ENCODE data around the gene ANKRD52. TPM values are rescaled to one million over a fixed set of nuclear protein-coding genes. Genes with fewer than 3 reads are reported as not detected.
A peak's percentile ranks its signal among the peaks of the same experiment; 100 is the strongest.

ANKRD52 gene
- total and polyA plus RNA-seq, 2 donors from 2014 or later: 8.6 to 46.4 TPM

GRCh38 chr12:56299308-56299852 is 41.2 kb upstream of the ANKRD52 start:
- Histone ChIP-seq H3K4me3 (ENCODE audit: low read length in 3 of 3) (peak overlapping the region; percentile 81 to 95 (median 93)), H3K9ac (ENCODE audit: low read length in 3 of 3) (peak overlapping the region; percentile 4 to 92 (median 57)), H3K27me3 (ENCODE audit: control insufficient read depth, insufficient read depth, low read length) (no peaks in the 10 kb centered on the region), H3K36me3 (ENCODE audit: control insufficient read depth in 2 of 3, insufficient read depth in 3 of 3, low read length in 3 of 3) (peaks cover 0 to 4% (median 2%) of the 10 kb centered on the region in 3 donors), H3K4me1 (ENCODE audit: control insufficient read depth in 2 of 3, insufficient read depth in 2 of 3, low read depth in 1 of 3, low read length in 3 of 3) (peaks cover 0 to 37% (median 19%) of the 10 kb centered on the region in 3 donors), H3K9me3 (ENCODE audit: control insufficient read depth in 2 of 3, insufficient read depth in 1 of 3, low read length in 3 of 3) (no peaks in the 10 kb centered on the region), H3K27ac (ENCODE audit: low read depth in 2 of 2, low read length in 2 of 2) (peak overlapping the region; percentile 74 to 89)
- intact Hi-C loops (cut with DNase I): no loop called here
- DNase-seq (no peak), FAIRE-seq (no peak)
- no peak for TF ChIP-seq CTCF (IDR thresholded peaks at IDR 0.05; ENCODE audit: borderline replicate concordance, extremely low read depth, insufficient read depth)

- no peaks in the 10 kb centered on the region for H3K27me3 ChIP-seq (ENCODE audit: control insufficient read depth, insufficient read depth, low read length)
- no peak for FAIRE-seq
- peaks cover 0 to 39% (median 19%) of the 10 kb centered on the region in 3 donors for H3K4me1 ChIP-seq (ENCODE audit: control insufficient read depth in 2 of 3, insufficient read depth in 2 of 3, low read depth in 1 of 3, low read length in 3 of 3)
- no peak for DNase-seq
- TF ChIP-seq CTCF (IDR thresholded peaks at IDR 0.05; ENCODE audit: borderline replicate concordance, extremely low read depth, insufficient read depth): no peak
- H3K36me3 ChIP-seq (ENCODE audit: control insufficient read depth in 2 of 3, insufficient read depth in 3 of 3, low read length in 3 of 3): peaks cover 0 to 4% (median under 1%) of the 10 kb centered on the region in 3 donors
- intact Hi-C loops (cut with DNase I): no loop called here
- H3K9ac ChIP-seq (ENCODE audit: low read length in 3 of 3): peak overlapping the region in 2 of 3 donors; percentile 4 to 92
- no peaks in the 10 kb centered on the region for H3K9me3 ChIP-seq (ENCODE audit: control insufficient read depth in 2 of 3, insufficient read depth in 1 of 3, low read length in 3 of 3)
- H3K4me3 ChIP-seq (ENCODE audit: low read length in 3 of 3): peak overlapping the region; percentile 81 to 95 (median 93)
- H3K27ac ChIP-seq (ENCODE audit: low read depth in 2 of 2, low read length in 2 of 2): no peak overlapping the region
Measured at GRCh38 chr12:56298828-56299227, 40.6 kb upstream of the ANKRD52 start.

- DNase-seq: no peak
- no peak for FAIRE-seq
Measured at GRCh38 chr12:56297400-56297799, 39.2 kb upstream of the ANKRD52 start.

More at GRCh38 chr12:56297400-56297799, 39.2 kb upstream of the ANKRD52 start:
- TF ChIP-seq CTCF (IDR thresholded peaks at IDR 0.05; ENCODE audit: borderline replicate concordance, extremely low read depth, insufficient read depth): no peak
- H3K9me3 ChIP-seq (ENCODE audit: control insufficient read depth in 2 of 3, insufficient read depth in 1 of 3, low read length in 3 of 3): no peaks in the 10 kb centered on the region
- H3K9ac ChIP-seq (ENCODE audit: low read length in 3 of 3): no peak overlapping the region
- intact Hi-C loops (cut with DNase I): no loop called here
- H3K27me3 ChIP-seq (ENCODE audit: control insufficient read depth, insufficient read depth, low read length): no peaks in the 10 kb centered on the region
- H3K4me3 ChIP-seq (ENCODE audit: low read length in 3 of 3): no peak overlapping the region
- H3K36me3 ChIP-seq (ENCODE audit: control insufficient read depth in 2 of 3, insufficient read depth in 3 of 3, low read length in 3 of 3): peaks cover 0 to 4% (median 2%) of the 10 kb centered on the region in 3 donors
- H3K4me1 ChIP-seq (ENCODE audit: control insufficient read depth in 2 of 3, insufficient read depth in 2 of 3, low read depth in 1 of 3, low read length in 3 of 3): peaks cover 0 to 40% (median 19%) of the 10 kb centered on the region in 3 donors
- H3K27ac ChIP-seq (ENCODE audit: low read depth in 2 of 2, low read length in 2 of 2): no peak overlapping the region
